Endothelial cell of umbilical vein (primary cell): ENCODE results near the gene LY9. TPM values are rescaled to one million over a fixed set of nuclear protein-coding genes. Genes with fewer than 3 reads are reported as not detected.

Source experiments
- BruUV-seq: library from RNA; stranded (reverse); fragments of 400-500 nt; replicated peaks from 2 replicates; lab custom pipeline; 2021; lab: Mats Ljungman, UMichigan
- CTCF ChIA-PET: fragments of 300-600, 350-600 bp; sonication (Branson Sonifier 250); formaldehyde crosslinking; loops from one replicate; lab custom pipeline; 2021; ENCODE audit warnings: antibody characterized with exemption, inconsistent platforms; lab: Charles Lee
- POLR2A ChIA-PET: fragments of 300-600, 350-600 bp; sonication (Branson Sonifier 250); formaldehyde crosslinking; loops from one replicate; lab custom pipeline; 2021; ENCODE audit warnings: antibody characterized with exemption, inconsistent platforms; lab: Charles Lee
- DNase-seq: peaks from one replicate; pipeline ENCODE4 v3.0.0-alpha.2; 2011; ENCODE audit warnings: low read depth, low spot score
- FAIRE-seq: peaks from 2 replicates; lab custom pipeline; 2011; peaks lifted over from hg19 to GRCh38; lab: Jason Lieb, UNC
- H2AFZ ChIP-seq: 2 replicates; pipeline ENCODE4 v1.6.0; 2012; ENCODE audit warnings: low read depth, low read length, control low read depth, inconsistent platforms
- H3K27ac ChIP-seq: 2 replicates; pipeline ENCODE4 v1.5.1; 2011; ENCODE audit warnings: low read depth, mild to moderate bottlenecking, control low read depth, low read length, moderate library complexity; ENCODE audit not compliant: insufficient read depth
- H3K27me3 ChIP-seq, 2 experiments: 2 replicates each; pipeline versions ENCODE4 v1.6.0 to v1.6.1; 2011; ENCODE audit warnings: low read length in 2 of 2, mixed read lengths in 1 of 2; ENCODE audit not compliant: control insufficient read depth in 2 of 2, insufficient read depth in 2 of 2
- H3K36me3 ChIP-seq, 2 experiments: 2 replicates in 1 of 2; 3 replicates in 1 of 2; pipeline ENCODE4 v1.5.1; 2011; ENCODE audit warnings: low read length in 2 of 2, mild to moderate bottlenecking in 1 of 2, moderate library complexity in 1 of 2; ENCODE audit not compliant: control insufficient read depth in 2 of 2, insufficient read depth in 2 of 2; ENCODE audit errors: extremely low read depth in 1 of 2
- H3K4me1 ChIP-seq: 3 replicates; pipeline ENCODE4 v1.5.1; 2011; ENCODE audit warnings: mild to moderate bottlenecking, low read length; ENCODE audit not compliant: control insufficient read depth, insufficient read depth; ENCODE audit errors: extremely low read depth
- H3K4me2 ChIP-seq: 2 replicates; pipeline ENCODE4 v1.6.1; 2011; ENCODE audit warnings: low read length, control low read depth, mixed read lengths; ENCODE audit not compliant: insufficient read depth
- H3K4me3 ChIP-seq, 3 experiments: fragments of 200-600 bp in 1 of 3; sonication (generic), shearing (Covaris generic) in 1 of 3; replicated peaks in 1 of 3; 2 replicates each; pipeline ENCODE4 v1.5.1; 2011 to 2016; ENCODE audit warnings: control low read depth in 3 of 3, low read length in 3 of 3, mild to moderate bottlenecking in 2 of 3, inconsistent platforms in 1 of 3, low read depth in 1 of 3, moderate library complexity in 1 of 3; ENCODE audit not compliant: insufficient read depth in 1 of 3
- H3K79me2 ChIP-seq: 2 replicates; pipeline ENCODE4 v1.6.0; 2012; ENCODE audit warnings: low read length, inconsistent platforms; ENCODE audit not compliant: control insufficient read depth, insufficient read depth
- H3K9ac ChIP-seq: replicated peaks from 2 replicates; pipeline ENCODE3; 2011; ENCODE audit warnings: low read length, control low read depth; ENCODE audit not compliant: insufficient read depth; ENCODE audit errors: extremely low read depth
- H3K9me1 ChIP-seq: replicated peaks from 3 replicates; pipeline ENCODE4 v1.6.0; 2011; ENCODE audit warnings: mild to moderate bottlenecking, low read length; ENCODE audit not compliant: control insufficient read depth, insufficient read depth; ENCODE audit errors: extremely low read depth
- H3K9me3 ChIP-seq: replicated peaks from 2 replicates; pipeline ENCODE4 v1.5.1; 2012; ENCODE audit warnings: low read length, inconsistent platforms; ENCODE audit not compliant: control insufficient read depth, insufficient read depth
- H4K20me1 ChIP-seq: replicated peaks from 2 replicates; pipeline ENCODE3; 2011; ENCODE audit warnings: mild to moderate bottlenecking, low read length; ENCODE audit not compliant: control insufficient read depth, insufficient read depth; ENCODE audit errors: extremely low read depth
- CTCF ChIP-seq, 2 donors: IDR thresholded peaks; 1 replicate in 1 of 2; 2 replicates in 1 of 2; pipeline ENCODE4 v1.5.1; 2011; ENCODE audit warnings: low read length in 2 of 2, mild to moderate bottlenecking in 2 of 2, moderate library complexity in 2 of 2, control low read depth in 1 of 2, inconsistent platforms in 1 of 2, low read depth in 1 of 2; ENCODE audit not compliant: insufficient read depth in 1 of 2; ENCODE audit errors: extremely low read depth in 1 of 2
- EZH2 ChIP-seq: IDR thresholded peaks from 2 replicates; pipeline ENCODE4 v1.6.1; 2012; ENCODE audit warnings: borderline replicate concordance, low read depth, mild to moderate bottlenecking, moderate library complexity, low read length, inconsistent platforms; ENCODE audit not compliant: severe bottlenecking
- FOS ChIP-seq: IDR thresholded peaks from 2 replicates; pipeline ENCODE4 v1.6.1; 2011; ENCODE audit warnings: mild to moderate bottlenecking, low read length, moderate library complexity, borderline replicate concordance; ENCODE audit not compliant: insufficient read depth
- GATA2 ChIP-seq: IDR thresholded peaks from 2 replicates; pipeline ENCODE4 v1.7.0; 2011; ENCODE audit warnings: low read depth, mild to moderate bottlenecking, moderate library complexity, mixed read lengths, low read length; ENCODE audit not compliant: insufficient read length, insufficient read depth
- JUN ChIP-seq: IDR thresholded peaks from 2 replicates; pipeline ENCODE4 v1.6.1; 2011; ENCODE audit warnings: borderline replicate concordance, low read depth; ENCODE audit not compliant: insufficient read length, insufficient read depth
- MYC ChIP-seq: IDR thresholded peaks from one replicate; pipeline ENCODE4 v1.6.1; 2011; ENCODE audit warnings: mild to moderate bottlenecking, low read depth, low read length
- POLR2A ChIP-seq: IDR thresholded peaks from 2 replicates; pipeline ENCODE4 v1.6.1; 2012; ENCODE audit warnings: low read depth, mild to moderate bottlenecking, control low read depth, low read length
- POLR2AphosphoS5 ChIP-seq: IDR thresholded peaks from 2 replicates; pipeline ENCODE4 v1.6.1; 2012; ENCODE audit warnings: low read depth, mild to moderate bottlenecking, control low read depth, low read length, moderate library complexity; ENCODE audit not compliant: insufficient read depth
- dilution Hi-C: fragments of 300-500 bp; cut with MboI; formaldehyde crosslinking; loops from one replicate; pipeline ENCODE4 v1.15.0; 2019; ENCODE audit warnings: low sequenced_read_pairs; ENCODE audit not compliant: extremely low pct_ligation_motif_present
- intact Hi-C: fragments of 100-400 bp; cut with micrococcal nuclease; formaldehyde crosslinking; loops from one replicate; pipeline ENCODE4 v1.10.0; 2022
- polyA plus RNA-seq, 4 experiments: library from polyadenylated mRNA; depleted of rRNA in 3 of 4; stranded (reverse) in 3 of 4; unstranded in 1 of 4; fragments of >200 nt; gene quantifications; 2 replicates each; pipeline versions ENCODE4 v1.2.1 to v1.2.3, GENCODE V29; 2011 to 2012; ENCODE audit warnings: missing spikeins in 1 of 4
- total RNA-seq: library from RNA; stranded (reverse); gene quantifications from 2 replicates; pipeline ENCODE4 v1.2.3, GENCODE V29; 2021
- TF ChIP-seq, protein P1 (sequence below): IDR thresholded peaks from 2 replicates; pipeline ENCODE4 v1.6.1; 2011; ENCODE audit not compliant: insufficient read depth, insufficient read length

The LY9 gene
- total and polyA plus RNA-seq, 2 donors (not counting 3 experiments of a cell fraction or from before 2014, with no cell fraction given): not detected

- TF ChIP-seq EZH2 (no peak), CTCF (IDR thresholded peaks at IDR 0.05; ENCODE audit: extremely low read depth in 1 of 2, insufficient read depth in 1 of 2, low read depth in 1 of 2, low read length in 2 of 2) (no peak), POLR2A (no peak), FOS (no peak), POLR2AphosphoS5 (no peak), JUN (no peak), MYC (no peak), GATA2 (no peak)
- TF ChIP-seq, protein P1, sequence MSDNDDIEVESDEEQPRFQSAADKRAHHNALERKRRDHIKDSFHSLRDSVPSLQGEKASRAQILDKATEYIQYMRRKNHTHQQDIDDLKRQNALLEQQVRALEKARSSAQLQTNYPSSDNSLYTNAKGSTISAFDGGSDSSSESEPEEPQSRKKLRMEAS: no peak
- no peak overlapping the region for H3K27ac ChIP-seq
- H3K9me1 ChIP-seq: no peaks in the 10 kb centered on the region
- DNase-seq (no peak), FAIRE-seq (no peak)
- CTCF ChIA-PET: interaction anchor here (1.1 to 5.3 kb wide), 7 partner anchors 10 to 303 kb away, joined by 3 to 57 read pairs (median 5); partner anchors contain the start of genes DEDD, ITLN2 and KLHDC9
- dilution Hi-C loops (no loop called here), intact Hi-C loops (no loop called here)
- H3K36me3 ChIP-seq: no peaks in the 10 kb centered on the region
- no peaks in the 10 kb centered on the region for H3K4me1 ChIP-seq
- POLR2A ChIA-PET: interaction anchor here (0.6 kb wide), 1 partner anchor 72 kb away, joined by 3 read pairs; no protein-coding TSS in a partner anchor
- H3K9me3 ChIP-seq: no peaks in the 10 kb centered on the region
- no peaks in the 10 kb centered on the region for H3K27me3 ChIP-seq
- H3K9ac ChIP-seq: no peak overlapping the region
- BruUV-seq: no TSS peak
- no peaks in the 10 kb centered on the region for H3K79me2 ChIP-seq
- H3K4me3 ChIP-seq: no peak overlapping the region
- H3K4me2 ChIP-seq: no peak overlapping the region
- no peaks in the 10 kb centered on the region for H4K20me1 ChIP-seq
- no peak overlapping the region for H2AFZ ChIP-seq
Measured at GRCh38 chr1:160836561-160836960, 40.6 kb downstream of the LY9 start.
